ENCODE measurements around the gene HSPB7.
"Not testable (repeated sequence)": the region's sequence is repeated elsewhere in the genome, so short reads cannot be mapped to it uniquely, and the experiment has no call there.

Gene HSPB7

DNA sequence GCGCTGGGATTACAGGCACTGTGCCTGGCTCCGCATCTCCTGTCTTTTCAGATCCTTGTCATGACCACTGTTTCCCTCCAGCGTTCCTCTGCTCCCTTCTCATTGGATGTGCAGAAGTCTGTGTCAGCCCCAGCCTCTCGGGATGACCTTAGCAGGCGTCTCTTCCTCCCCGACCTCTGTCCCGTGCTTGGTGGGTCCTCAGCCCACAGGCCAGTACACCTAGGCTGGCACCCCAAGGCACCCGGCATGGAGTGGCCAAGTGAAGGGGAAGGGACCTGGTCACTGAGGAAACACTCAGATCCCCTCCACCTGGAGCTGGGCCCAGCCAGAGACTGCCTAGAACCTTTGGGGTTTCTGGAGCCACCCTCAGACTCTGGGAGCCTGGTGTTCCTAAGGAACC, 23.4 kb upstream of the HSPB7 start:
- H3K4me3 ChIP-seq, result no peak overlapping the region
- no peak for DNase-seq (ENCODE audit: low read depth, low spot score)
- no peak overlapping the region for H3K9ac ChIP-seq (ENCODE audit: insufficient read length)
- no peaks in the 10 kb centered on the region for H3K36me3 ChIP-seq (ENCODE audit: insufficient read depth, low read length)
- H3K9me3 ChIP-seq (ENCODE audit: low read depth, low read length), result no peaks in the 10 kb centered on the region
- no peak overlapping the region for H3K27ac ChIP-seq
- no peak for TF ChIP-seq FOXP2 (optimal IDR thresholded peaks at IDR 0.05; ENCODE audit: control extremely low read depth, extremely low read length, insufficient read depth)
- no peak for TF ChIP-seq POLR2AphosphoS5 (IDR thresholded peaks at IDR 0.05; ENCODE audit: borderline replicate concordance, low read depth, low read length)

DNA sequence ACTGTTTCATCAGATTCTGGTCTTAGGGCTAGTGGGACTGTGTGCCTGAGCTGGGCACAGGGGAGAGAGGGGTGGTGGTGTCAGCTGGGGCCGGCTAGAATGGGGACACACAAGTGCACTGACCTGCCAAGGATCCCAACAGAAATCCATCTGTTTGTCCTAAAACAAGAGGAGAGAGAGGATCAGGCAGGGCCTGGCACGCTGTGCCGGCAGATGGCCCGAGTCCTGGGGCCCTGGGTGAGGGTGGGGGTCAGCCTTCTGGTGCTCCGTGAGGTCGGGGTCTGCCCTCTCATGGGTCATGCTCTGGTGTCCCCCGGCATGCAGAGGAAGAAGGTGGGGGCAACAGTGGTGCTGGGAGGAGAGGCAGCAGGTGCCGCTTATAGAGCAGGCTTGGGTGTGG, 22.0 kb upstream of the HSPB7 start:
- not testable (repeated sequence) for H3K9ac ChIP-seq (ENCODE audit: insufficient read length); H3K9me3 ChIP-seq (ENCODE audit: low read depth, low read length); H3K36me3 ChIP-seq (ENCODE audit: insufficient read depth, low read length); DNase-seq (ENCODE audit: low read depth, low spot score); H3K4me3 ChIP-seq; H3K27ac ChIP-seq

DNA sequence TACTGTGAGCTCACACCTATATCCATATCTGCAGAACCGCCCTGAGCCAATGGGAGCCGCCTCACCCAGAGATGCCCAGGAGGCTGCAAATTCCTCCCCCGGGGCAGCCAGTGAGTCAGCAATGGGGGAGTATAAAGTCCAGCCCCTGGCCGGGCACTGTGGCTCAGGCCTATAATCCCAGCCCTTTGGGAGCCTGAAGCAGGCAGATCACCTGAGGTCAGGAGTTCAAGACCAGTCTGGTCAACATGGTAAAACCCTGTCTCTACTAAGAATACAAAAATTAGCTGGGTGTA, 20.7 kb upstream of the HSPB7 start:
- no peak overlapping the region for H3K27ac ChIP-seq
- no peak for DNase-seq (ENCODE audit: low read depth, low spot score)
- H3K36me3 ChIP-seq (ENCODE audit: insufficient read depth, low read length), result no peaks in the 10 kb centered on the region
- no peak overlapping the region for H3K9ac ChIP-seq (ENCODE audit: insufficient read length)
- TF ChIP-seq FOXP2 (optimal IDR thresholded peaks at IDR 0.05; ENCODE audit: control extremely low read depth, extremely low read length, insufficient read depth), result no peak
- no peaks in the 10 kb centered on the region for H3K9me3 ChIP-seq (ENCODE audit: low read depth, low read length)
- no peak overlapping the region for H3K4me3 ChIP-seq

DNA sequence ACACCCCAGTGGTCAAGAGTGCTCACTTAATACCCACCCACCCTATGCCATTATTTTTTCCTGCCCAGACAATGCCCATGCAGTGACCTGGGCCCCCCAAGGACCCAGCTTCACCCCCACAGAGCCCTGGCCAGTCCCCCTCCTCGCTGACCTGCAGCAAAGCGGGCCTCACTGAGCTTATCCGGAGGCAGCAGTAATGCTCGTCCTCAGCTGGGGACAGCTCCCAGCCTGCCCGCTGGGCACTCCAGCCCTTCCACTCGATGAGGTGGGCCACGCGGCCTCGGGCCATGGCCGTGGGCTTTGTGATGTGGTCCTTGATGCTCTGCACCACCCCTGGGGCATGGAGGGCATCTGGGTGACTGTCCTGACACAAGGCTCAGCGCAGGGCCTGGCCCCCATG, 18.6 kb upstream of the HSPB7 start:
- H3K9ac ChIP-seq (ENCODE audit: insufficient read length); H3K4me3 ChIP-seq; DNase-seq (ENCODE audit: low read depth, low spot score); H3K36me3 ChIP-seq (ENCODE audit: insufficient read depth, low read length); H3K9me3 ChIP-seq (ENCODE audit: low read depth, low read length); H3K27ac ChIP-seq: not testable (repeated sequence)

DNA sequence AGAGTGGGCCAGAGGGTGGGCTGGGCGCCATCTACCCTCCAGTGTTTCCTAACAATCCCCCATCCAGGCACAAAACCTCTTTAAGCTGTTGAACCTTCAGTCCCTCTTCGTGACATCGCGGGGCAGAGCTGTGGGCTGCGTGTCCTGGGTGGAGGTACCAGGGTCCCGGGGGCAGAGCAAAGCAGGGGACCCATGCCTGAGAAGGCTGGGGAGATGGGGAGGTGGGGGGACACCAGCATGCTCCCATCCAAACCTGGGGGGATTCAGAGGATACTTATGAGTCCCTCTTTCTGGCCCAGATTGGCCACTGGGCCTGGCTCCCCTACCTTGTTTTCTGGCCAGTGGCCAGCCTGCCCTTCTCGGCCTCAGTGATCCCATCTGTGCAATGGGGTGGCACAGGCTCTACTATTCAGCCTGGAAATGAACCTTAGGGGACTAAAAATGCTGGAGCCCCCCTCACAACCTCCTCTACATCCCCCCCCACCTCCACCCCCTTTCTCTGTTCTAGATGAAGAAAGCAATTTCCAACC, 15.3 kb upstream of the HSPB7 start:
- not testable (repeated sequence) for H3K27ac ChIP-seq; H3K36me3 ChIP-seq (ENCODE audit: insufficient read depth, low read length); DNase-seq (ENCODE audit: low read depth, low spot score); H3K9me3 ChIP-seq (ENCODE audit: low read depth, low read length); H3K9ac ChIP-seq (ENCODE audit: insufficient read length); H3K4me3 ChIP-seq

DNA sequence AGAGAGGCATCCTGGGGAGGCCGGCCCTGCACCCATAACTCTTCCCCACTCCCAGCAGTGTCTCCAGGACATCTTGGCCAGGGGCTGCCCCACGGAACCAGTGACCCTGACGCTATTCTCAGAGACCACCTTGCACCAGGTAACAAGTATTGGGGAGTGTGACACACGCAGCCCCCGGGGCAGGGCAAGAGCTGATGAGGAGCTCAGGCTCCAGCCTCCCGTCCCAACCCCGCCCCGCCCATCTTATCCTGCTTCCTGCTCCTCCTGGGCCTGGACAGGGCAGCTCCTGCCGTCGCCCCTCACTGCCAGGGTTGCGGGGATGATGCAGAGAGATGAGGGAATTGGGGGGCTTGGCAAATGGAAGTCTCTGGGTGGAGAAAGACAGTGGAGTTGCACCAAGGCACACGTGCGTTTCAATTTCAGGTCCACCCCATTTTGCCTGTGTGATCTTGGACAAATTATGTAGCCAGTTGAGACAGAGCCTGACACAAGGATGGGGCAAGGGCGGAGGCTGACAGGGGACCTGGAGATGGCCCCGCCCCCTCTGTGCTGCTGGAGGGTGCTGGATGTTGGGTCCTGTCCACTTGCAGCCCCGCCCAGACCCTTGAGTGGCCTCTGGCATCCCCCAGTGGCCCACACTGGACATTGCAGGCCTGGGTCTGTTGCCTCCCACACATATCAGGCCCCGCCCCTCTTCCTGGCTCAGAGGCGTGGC, 14.7 kb upstream of the HSPB7 start:
- Histone ChIP-seq H3K4me3 (no peak overlapping the region), H3K27ac (no peak overlapping the region), H3K9me3 (ENCODE audit: low read depth, low read length) (no peaks in the 10 kb centered on the region), H3K9ac (ENCODE audit: insufficient read length) (no peak overlapping the region), H3K36me3 (ENCODE audit: insufficient read depth, low read length) (no peaks in the 10 kb centered on the region)
- DNase-seq (ENCODE audit: low read depth, low spot score), result no peak
- TF ChIP-seq POLR2AphosphoS5 (IDR thresholded peaks at IDR 0.05; ENCODE audit: borderline replicate concordance, low read depth, low read length) (no peak), EZH2 (IDR thresholded peaks at IDR 0.05) (no peak), FOXP2 (optimal IDR thresholded peaks at IDR 0.05; ENCODE audit: control extremely low read depth, extremely low read length, insufficient read depth) (no peak)

DNA sequence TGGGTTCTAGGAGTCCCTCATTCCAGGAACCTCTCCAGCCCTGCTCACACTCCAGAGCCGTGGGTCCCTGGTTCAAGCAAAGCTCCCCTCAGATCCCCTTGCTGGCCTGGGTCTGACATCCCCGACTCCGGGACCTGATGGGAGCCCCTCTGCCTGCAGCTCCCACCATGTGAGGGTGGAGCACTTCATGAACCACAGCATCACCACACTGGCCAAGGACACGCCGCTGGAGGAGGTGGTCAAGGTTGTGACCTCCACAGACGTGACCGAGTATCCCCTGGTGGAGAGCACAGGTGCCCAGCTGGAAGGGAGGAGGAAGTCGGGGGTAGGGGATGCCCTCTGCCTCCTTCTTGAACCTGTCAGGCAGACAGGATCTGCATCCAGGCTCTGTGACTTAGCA, 13.7 kb upstream of the HSPB7 start:
- DNase-seq (ENCODE audit: low read depth, low spot score), result no peak
- no peak overlapping the region for H3K9ac ChIP-seq (ENCODE audit: insufficient read length)
- H3K4me3 ChIP-seq, result no peak overlapping the region
- no peak for TF ChIP-seq POLR2AphosphoS5 (IDR thresholded peaks at IDR 0.05; ENCODE audit: borderline replicate concordance, low read depth, low read length)
- TF ChIP-seq EZH2 (IDR thresholded peaks at IDR 0.05), result no peak
- no peak for TF ChIP-seq FOXP2 (optimal IDR thresholded peaks at IDR 0.05; ENCODE audit: control extremely low read depth, extremely low read length, insufficient read depth)
- H3K27ac ChIP-seq, result no peak overlapping the region
- H3K9me3 ChIP-seq (ENCODE audit: low read depth, low read length), result no peaks in the 10 kb centered on the region
- H3K36me3 ChIP-seq (ENCODE audit: insufficient read depth, low read length), result no peaks in the 10 kb centered on the region

DNA sequence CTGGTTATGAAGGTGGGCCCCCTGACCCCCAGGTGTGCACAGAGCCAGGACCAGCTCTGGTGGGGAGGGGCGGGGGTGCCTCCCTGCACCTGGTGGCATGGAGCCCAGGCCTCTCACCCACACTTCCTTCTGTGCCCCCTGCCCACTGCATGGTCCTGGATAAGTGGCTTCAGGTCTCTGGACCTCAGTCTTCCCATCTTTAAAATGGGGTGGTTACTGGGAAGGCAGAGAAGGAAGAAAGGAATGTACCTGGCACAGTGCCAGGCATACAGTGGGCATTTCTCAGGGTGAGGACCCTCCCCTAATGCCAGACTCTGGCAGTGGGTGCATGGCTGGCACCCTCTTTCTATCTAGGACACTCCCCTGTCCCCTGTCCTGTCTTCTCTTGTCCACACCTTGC, 11.4 kb upstream of the HSPB7 start:
- TF ChIP-seq EZH2 (IDR thresholded peaks at IDR 0.05), result no peak
- no peak for TF ChIP-seq POLR2AphosphoS5 (IDR thresholded peaks at IDR 0.05; ENCODE audit: borderline replicate concordance, low read depth, low read length)
- no peak for TF ChIP-seq FOXP2 (optimal IDR thresholded peaks at IDR 0.05; ENCODE audit: control extremely low read depth, extremely low read length, insufficient read depth)
- DNase-seq (ENCODE audit: low read depth, low spot score), result no peak
- no peak overlapping the region for H3K4me3 ChIP-seq
- no peaks in the 10 kb centered on the region for H3K36me3 ChIP-seq (ENCODE audit: insufficient read depth, low read length)
- no peaks in the 10 kb centered on the region for H3K9me3 ChIP-seq (ENCODE audit: low read depth, low read length)
- no peak overlapping the region for H3K9ac ChIP-seq (ENCODE audit: insufficient read length)
- H3K27ac ChIP-seq, result no peak overlapping the region

DNA sequence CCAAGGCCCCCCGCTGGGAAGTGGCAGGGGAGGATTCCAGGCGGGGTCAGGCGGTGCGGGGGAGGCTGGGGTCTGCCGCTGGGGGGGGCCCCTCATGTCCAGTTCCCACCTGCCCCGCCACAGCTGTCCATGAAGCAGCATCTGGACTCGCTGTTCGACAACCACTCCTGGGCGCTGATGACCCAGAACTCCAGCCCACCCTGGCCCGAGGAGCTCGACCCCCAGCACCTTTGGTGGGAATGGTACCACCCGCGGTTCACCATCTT, 11.1 kb upstream of the HSPB7 start:
- H3K27ac ChIP-seq; H3K9ac ChIP-seq (ENCODE audit: insufficient read length); H3K9me3 ChIP-seq (ENCODE audit: low read depth, low read length); H3K4me3 ChIP-seq; DNase-seq (ENCODE audit: low read depth, low spot score); H3K36me3 ChIP-seq (ENCODE audit: insufficient read depth, low read length): not testable (repeated sequence)
